ENCODE measurements around the gene GPM6B.
A peak's percentile ranks its signal among the peaks of the same experiment; 100 is the strongest.

The GPM6B gene, protein sequence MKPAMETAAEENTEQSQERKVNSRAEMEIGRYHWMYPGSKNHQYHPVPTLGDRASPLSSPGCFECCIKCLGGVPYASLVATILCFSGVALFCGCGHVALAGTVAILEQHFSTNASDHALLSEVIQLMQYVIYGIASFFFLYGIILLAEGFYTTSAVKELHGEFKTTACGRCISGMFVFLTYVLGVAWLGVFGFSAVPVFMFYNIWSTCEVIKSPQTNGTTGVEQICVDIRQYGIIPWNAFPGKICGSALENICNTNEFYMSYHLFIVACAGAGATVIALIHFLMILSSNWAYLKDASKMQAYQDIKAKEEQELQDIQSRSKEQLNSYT

DNA sequence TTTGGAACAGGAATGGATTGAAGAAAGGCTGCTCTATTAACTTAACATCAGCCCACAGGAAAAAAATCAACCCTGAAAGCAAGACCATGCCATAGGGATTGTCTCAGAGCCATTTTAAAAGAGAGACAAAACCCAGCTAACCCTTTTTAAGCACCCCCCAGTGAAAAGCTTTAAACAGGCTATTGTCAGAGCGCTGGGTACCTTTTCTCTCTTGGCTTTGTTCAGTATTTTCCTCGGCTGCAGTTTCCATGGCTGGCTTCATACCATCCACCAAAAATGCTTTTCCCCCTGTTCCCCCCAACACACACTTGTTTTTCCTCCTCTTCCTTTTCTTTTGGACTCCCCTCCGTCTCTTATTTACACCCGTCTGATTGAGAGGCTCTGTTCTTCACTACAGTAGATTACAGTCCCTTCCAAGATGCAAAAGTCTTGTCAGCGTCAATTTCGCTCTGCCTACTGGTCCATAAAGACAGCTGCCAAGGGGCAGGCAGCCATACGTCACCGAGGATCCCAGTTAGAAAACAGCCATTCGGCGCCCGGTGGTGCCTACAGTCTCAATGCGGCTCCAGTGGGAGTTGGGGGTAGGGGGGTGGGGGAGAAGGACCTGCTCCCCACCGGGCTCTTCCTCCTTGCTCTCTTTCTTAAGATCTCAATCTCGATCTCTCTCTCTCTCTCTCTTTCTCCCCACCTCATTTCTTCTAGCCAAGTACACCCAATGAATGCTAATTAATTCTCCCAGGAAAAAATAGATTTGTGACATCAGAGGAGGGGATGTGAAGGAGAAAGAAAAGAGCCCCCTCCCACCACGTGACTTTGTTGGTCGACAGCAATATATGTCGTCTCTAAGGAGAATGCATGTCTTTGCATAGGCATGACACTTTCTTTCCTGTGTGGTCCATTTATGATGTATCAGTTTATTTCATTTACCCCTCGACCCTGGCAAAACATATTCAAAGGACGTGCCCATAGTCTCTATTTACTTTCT is at the start of gene GPM6B:
TSS of gene GPM6B (minus strand) at position 451 of the 985 bp plus-strand sequence. CDS start at position 262, 189 bp downstream.
- DNase-seq = no peak

DNA sequence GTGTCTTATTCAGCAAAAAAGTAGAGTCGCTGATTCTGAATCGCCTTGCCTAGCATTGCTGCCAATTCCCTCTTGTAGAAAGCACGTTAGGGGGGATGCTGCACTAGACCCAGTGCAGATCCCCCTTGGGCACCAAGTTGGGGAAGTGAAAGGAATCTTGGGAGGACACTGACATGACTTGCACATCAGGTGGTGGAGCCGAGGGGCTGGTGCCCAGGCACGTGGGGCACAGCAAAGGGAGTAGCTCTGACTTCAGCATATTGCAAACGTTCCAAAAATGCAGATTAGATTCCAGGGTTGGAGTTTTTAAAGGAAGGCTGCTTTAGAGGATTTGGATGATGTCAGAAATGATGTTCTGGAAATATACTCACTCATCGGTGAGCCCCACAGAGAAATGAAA is 47.4 kb upstream of the GPM6B start:
- DNase-seq = no peak

DNA sequence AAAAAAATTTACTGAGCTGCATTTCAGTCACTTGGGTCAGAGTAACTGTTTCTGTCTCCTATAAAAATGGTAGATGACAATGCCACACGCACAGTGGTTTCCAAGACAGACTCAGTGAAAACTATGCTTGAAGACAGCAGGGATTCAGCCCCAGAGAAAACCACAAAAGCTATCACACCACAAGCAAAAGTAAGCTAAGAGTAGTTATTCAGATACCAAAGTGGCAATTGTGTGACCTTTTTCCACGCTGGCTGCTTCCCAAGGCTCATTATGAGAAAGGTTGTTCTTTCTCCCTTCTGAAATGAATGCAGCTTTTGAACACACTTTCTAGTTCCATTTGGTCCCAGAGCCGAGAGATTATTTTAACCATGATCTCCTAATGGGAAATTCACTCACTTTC is 46.4 kb upstream of the GPM6B start:
- DNase-seq = no peak

DNA sequence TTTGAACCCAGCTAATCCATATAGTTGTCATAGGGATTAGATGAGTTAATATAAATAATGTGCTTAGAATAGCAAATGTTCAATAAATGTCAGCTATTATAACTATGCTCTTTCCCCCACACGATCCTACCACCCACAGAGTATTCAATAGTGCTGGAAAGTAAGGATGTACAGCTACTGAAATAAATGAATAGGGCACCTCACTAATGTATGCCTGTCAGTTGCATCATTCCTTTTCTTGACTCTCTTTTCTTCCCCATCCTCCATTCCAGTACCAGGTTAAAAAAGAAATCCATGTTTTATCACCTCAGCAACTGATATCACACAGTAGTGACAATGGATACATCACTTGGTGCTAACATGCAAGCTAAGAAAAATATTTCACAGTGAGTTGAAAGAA is 42.8 kb upstream of the GPM6B start:
- no peak for DNase-seq

DNA sequence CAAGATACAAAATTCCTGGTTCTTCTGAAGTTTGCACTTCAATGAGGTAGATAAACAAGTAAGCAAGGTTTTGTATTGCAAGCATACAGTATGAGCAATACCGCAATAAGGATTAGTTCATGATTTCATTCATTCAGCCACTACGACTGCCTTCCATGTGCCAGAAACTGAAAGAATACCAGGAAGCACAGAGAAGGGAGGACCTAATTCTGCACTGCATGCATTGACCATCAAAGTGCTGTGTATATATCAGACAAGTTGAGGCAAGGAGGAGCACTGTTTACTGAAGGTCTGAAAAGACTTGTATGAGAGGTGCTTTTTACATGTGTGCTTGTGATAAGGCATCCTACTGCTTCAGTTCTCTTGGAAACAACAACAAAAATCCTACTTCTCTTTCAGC is 40.9 kb upstream of the GPM6B start:
- no peak for DNase-seq

DNA sequence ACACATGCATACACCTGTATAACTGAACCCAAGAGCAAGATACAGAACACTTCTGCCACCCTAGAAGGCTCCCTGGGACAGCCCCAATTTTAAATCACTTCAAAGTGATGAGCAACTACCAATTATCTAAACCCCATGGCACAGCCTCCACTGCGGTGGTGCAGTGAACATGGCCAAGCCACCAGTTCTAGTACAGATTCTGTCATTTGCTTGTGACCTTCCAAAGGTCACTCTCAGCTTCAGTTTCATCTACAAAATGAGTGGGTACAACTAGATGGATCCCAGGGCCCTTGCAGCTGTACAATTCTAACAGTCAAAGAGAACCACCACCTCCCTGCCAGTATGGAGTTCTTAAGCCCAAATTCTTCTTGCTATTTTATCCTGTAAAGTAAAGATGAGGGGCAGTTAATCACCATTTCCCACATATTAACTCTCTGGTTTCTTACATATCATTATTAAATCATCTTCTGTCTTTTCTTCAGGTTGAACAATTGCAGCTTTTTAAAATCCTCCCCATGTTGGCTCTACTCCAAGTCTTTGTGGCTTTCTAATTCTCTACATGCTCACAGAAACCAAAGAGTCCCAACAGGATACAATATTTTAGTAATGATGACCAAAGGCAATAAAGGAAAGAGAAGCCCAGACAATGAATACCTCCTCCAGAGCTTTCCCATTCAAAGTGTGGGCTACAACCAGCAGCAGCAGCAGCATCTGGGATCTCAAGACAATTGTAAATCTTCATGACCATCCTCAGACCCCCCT is 39.0 kb upstream of the GPM6B start:
- DNase-seq = no peak

DNA sequence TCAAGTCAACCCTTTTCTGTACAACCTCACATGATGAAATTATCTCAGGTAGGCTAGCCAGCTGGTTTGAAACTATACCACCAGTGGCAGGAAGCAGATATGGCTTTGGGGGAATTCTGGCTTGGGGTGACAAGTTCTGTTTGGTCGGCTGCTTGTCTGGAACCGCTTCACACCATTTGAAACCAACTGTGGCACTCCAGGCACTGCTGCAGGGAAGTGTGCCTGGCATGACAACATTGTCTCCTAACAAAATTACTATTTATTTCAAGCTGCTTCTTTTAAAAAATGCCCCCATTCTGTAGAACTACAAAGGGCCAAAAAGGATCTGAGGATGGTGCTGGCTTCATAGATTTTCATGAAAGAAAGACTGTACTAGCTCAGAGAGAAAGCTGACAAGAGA is 37.1 kb upstream of the GPM6B start:
- no peak for DNase-seq

DNA sequence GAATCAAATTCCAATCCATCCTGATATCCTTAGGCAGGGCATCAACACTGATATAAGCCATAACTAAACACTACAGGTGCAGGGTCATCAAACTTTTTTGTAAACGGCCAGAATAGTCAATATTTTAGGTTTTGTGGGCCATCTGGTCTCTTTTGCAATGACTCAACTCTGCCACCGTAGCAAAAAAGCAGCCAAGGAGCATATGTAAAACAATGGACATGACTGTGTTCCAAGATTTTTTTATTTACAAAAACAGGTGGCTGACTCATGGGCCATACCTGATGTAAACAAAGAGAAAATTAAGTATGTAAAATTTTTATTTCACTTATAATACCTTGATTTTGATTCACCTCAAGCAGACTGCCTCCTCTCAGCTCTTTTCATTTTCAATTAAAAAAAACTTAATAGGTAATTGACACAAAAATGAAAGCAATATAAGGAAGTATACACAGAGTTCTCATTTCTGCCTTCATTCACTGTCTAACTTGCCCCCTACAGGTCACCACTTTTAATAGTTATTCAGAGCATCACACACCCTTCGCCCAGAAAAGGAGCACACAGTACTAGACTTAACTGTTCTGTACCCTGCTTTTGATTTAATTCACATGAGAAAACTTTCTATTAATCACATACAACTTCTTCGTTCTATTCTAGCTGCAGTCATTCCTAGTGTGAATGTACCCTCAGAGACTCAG is 35.3 kb upstream of the GPM6B start:
- no peak for DNase-seq

DNA sequence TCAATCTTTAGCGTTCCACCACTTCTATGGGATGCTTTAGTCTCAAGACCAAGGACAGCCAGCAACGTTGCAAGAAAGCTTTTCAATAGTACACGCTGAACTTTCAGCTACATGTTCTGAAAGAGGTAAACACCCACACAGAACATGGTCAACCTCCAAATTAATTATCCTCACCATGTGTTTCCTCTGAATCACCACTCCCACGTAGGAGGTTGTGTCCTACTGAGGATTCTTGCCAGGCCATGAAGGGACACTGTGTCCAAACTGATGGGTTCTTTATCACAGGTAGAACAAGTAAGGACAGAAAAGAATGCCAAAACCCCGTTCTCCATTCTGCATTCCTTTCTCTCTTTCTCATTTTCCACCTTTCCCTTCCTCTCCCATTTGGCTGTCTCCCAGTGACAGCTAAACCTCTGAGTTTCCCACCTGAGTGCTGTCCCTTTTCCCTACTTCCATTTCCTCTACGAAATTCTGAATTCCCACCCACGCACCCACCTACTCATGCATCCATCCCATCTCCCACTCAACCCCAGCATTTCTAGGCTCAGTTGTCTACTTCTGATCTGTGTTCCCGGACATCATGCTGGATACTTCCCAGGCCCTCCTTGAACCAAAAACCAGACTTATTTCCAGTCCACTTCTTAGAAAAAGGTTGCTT is 29.0 kb upstream of the GPM6B start:
- no peak for DNase-seq

DNA sequence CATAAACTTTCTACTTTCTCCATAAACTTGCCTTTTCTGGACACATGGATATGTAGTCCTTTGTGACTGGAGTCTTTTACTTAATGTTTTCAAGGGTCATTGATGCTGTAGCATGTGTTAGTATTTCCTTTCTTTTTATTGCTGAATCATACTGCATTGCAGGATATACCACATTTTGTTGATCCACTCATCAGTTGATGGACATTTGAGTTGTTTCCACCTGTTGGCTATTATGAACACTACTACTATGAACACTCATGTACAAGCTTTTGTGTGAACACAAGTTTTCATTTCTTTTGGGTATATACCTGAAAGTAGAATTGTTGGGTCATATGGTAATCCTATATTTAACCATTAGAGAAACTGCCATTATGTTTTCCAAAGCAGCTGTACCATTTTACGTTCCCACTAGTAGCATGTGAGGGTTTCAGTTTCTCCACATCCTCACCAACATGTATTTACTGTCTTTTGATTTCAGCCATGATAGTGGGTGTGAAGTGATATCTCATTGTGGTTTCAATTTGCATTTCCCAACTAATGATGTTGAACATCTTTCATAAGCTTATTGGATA is 26.3 kb upstream of the GPM6B start:
- DNase-seq = no peak

DNA sequence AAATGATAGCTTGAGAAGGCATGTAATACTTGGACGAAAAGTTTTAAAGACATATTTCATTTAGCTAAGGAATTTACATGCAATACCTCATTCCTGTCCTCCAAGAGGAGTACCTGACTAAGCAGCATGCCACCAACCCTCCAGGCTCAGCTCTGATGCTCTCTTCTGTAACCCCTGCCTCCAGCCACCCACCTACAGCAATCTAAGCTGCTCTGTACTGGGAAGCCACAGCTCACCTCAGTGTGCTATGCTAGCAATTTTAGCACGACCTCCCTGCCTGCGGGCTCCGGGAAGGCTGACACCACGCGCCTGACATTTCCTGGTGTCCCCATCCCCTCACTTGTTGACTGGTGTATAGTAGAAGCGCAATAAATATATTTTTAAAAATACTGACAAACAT is 23.2 kb upstream of the GPM6B start:
- no peak for DNase-seq

DNA sequence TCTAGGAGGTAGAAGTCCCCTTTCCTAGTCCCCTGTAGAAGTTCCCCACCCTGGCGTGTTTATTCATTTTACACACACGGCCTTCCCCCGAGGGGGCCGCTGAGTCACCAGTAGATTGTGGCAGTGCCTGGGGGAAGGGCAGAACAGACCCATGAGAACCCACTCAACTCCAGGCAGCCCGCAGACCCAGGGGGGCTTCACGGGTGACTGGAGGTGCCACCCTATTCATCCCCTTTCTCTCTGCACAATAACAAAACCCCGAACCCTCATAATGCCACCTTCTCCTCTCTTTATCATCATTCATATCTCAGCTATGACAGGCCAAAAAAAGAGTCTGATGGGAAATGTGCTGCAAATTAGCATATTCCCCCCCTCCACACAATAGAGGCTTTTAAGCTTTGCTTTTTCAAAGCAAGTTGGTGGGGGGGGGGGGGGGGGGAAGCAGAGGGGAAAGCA is 20.4 kb upstream of the GPM6B start:
- peak in 2 of 3 experiments; percentile 29 to 80 for DNase-seq

DNA sequence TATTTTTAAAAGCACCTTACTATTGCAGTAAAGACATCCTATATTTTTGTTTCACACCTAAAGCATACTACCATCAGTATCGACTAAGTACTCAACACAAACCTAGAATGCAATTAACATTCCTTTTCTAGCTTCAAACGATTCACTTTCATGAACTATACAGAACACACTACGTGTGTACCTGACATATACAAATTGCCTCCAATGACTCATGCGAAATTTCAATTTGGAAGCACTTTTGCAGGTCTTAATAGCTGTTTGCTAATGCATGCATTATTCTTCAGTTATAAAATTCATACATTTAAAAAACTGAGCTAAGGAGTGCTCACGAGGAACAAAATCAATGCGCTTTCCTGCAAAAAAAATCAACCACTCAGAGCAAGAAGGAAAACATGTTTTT is 19.7 kb upstream of the GPM6B start:
- peak in 1 of 3 experiments; percentile 42 for DNase-seq

DNA sequence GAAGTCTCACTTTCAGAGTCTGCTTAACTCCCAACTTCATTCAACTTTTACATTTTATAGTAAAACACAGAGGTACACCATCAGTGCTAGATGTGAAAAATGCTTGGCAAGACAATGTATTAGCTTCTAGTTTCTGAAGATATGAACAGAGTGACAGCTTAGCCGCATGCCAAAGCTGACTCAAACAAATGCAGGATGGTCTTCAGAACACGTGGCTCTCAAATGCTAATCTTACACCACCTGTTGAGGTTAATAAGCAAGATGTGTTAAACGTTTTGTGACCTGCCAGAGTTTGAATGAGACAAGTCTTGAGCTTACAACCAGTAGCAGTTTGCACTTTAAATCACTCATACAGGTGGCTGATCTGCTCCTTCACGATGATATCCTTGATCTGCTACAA is 18.9 kb upstream of the GPM6B start:
- DNase-seq = peak in 1 of 3 experiments; percentile 27

DNA sequence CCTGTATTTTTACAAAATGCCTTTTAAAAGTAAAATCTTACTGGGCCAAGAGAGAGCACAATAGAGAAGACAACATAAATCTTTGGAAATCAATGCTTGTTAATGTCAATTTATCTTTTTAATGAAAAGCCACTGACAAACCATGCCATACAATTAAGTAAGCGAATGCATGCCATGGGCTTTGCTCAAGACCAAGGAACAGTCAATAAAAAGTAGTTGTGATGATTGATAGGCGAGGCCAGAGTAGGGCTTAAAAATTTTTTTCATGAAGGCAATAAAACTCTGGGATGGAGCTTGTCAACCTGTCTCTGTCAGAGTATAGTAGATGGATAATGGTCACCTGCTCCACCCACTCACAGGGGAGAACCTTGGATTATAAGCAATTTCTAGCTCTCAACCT is 17.5 kb upstream of the GPM6B start:
- DNase-seq = peak in 1 of 3 experiments; percentile 50

DNA sequence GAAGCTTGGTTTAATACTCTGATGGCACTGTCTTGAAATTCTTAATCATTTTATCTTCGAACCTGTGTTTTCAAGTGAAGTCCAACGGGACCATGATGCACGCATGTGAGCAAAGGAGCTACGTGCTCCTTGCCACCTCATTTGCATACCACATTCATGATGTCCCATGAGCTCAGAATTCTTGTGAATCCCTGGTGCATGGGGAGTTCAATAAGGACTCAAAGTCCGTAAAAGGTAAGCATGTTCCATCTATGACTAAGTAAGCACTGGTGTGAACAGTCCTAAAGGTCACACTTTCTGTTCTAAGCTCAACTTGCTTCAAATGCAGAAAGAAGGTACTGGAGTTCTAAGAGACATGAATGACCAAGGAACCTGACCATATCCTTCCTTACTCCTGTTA is 13.1 kb upstream of the GPM6B start:
- no peak for DNase-seq

DNA sequence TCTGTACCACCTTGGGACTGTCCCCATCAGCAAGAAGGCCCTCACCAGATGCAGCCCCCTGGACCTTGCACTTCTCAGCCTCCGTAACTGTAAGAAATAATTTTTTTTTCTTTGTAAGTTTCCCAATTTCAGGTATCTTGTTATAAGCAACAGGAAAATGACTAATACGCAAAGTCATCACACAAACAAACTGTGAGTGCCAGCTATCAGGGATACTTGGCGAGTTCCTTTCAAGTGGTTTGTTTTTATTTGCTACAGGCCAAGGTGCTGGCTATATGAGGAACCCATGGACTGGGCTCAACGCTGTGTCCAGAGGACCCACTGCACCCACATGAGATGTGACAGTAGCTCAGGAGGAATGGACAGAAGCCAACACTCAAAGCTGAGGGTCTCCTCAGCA is 11.5 kb upstream of the GPM6B start:
- DNase-seq = no peak

DNA sequence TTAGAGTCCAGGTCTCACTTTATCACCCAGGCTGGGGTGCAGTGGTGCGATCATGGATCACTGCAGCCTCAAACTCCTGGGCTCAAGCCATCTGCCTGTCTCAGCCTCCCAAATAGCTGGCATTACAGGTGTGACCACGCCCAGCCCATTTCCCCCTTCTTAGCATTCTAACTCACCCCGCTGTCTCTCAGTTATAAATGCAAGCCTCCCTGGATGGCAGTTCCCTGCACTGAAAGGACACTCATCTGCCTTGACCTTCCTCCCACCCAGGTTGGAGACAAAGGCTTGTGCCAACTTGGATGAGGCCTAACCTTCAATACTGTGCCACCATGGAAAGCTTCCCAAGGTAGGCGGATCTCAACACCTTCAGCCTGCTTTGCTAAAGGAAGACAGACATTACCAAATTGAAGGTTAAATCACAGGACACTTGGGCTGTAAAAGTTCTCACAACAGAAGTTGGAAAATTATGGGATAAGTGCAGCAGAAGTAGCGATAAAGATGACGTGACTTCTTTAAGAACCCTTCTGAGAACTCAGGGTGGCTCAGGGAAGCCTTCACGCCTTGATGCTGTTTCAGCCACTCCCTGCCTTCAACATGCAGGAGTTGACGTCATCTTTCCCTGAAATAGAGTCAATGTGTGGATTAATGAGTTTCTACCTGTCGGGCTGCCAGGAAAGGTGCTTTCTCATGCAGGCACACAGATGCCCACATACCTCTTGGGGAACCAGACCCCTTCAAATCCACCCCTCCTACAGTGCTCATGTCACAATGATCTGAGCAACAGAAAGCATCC is 10.6 kb upstream of the GPM6B start:
- no peak for DNase-seq

DNA sequence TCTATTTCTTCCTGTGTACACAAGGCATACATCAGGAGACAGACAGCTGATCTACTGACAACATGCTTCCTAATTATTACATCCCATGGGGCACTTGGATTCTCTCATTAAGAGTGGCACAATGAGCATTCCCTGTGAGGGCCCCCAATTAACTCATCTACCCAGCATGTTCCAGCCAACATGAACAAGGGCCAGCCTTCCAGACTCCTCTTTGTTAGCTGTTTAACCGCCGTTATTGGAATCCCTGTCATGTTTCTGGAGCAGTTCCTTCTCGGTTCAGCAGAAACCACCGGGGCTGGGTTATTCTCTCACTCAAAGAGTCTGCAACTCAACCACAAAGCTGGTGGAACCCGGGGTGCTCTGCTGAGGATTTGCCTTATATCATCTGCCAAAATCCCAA is 9.9 kb upstream of the GPM6B start:
- DNase-seq = peak in 1 of 3 experiments; percentile 22

DNA sequence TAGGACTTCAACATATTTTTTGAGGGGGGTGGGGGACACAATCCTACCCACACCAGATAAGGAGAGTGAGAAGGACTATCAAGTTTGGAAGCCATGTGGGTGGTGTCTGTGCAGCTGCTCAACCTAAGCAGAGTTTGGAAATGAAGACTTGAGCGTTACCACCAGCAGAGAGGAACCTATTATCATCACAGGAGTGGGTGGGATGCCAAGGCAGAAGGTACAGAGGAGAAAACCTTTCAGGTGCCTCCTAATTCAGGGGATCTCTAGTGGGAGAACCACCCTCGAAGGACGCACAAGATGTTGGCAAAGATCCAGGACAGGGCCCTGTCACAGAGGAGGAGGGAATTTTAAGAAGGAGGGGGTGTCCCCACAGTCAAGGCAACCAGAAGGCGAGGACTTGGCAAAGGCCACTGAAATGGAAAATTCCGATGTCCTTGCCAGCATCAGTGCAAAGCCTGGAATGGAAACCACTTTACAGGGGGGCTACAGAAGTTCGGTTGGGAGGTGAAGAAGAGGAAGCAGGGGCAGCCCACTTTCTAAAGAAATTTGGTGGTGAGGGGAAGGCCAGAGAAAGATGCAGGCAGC is 8.4 kb upstream of the GPM6B start:
- DNase-seq = no peak
